PC-3 (cell line): ENCODE measurements around the gene ARHGAP4. TPM values are rescaled to one million over a fixed set of nuclear protein-coding genes. Genes with fewer than 3 reads are reported as not detected.

Source experiments
- ATAC-seq: fragments of 200-7000 bp; cut with Tn5 transposase; 2 replicates; pipeline ENCODE4 v1.9.1; 2020; ENCODE audit warnings: mild to moderate bottlenecking, moderate library complexity
- BruUV-seq: library from RNA; stranded (reverse); fragments of 400-500 nt; replicated peaks from 2 replicates; lab custom pipeline; 2021; lab: Mats Ljungman, UMichigan
- CTCF ChIA-PET: fragments of 300-600 bp; sonication (Branson Sonifier 250); formaldehyde crosslinking; loops from one replicate; lab custom pipeline; 2022; ENCODE audit warnings: antibody characterized with exemption; lab: Charles Lee
- POLR2A ChIA-PET: fragments of 300-600 bp; sonication (Branson Sonifier 250); formaldehyde crosslinking; loops from one replicate; lab custom pipeline; 2022; ENCODE audit warnings: antibody characterized with exemption; ENCODE audit not compliant: unreplicated experiment; lab: Charles Lee
- DNase-seq: peaks from one replicate; pipeline ENCODE4 v3.0.0-alpha.2; 2015
- H2AFZ ChIP-seq: fragments of 300-600 bp; sonication (generic); 2 replicates; pipeline ENCODE4 v1.6.0; 2016; ENCODE audit warnings: antibody characterized with exemption, low read length
- H3F3A ChIP-seq: fragments of 300-600 bp; sonication (generic); one replicate; pipeline ENCODE4 v1.6.0; 2017; ENCODE audit warnings: antibody characterized with exemption, low read length, control low read depth, mild to moderate bottlenecking; ENCODE audit not compliant: unreplicated experiment
- H3K27ac ChIP-seq: fragments of 300-600 bp; sonication (generic); 2 replicates; pipeline ENCODE4 v1.5.1; 2016; ENCODE audit warnings: mild to moderate bottlenecking, low read length
- H3K27me3 ChIP-seq: fragments of 300-600 bp; sonication (generic); 2 replicates; pipeline ENCODE4 v1.6.1; 2016; ENCODE audit warnings: low read length, mixed read lengths
- H3K36me3 ChIP-seq: fragments of 300-600 bp; sonication (generic); 2 replicates; pipeline ENCODE4 v1.6.1; 2016; ENCODE audit warnings: low read depth, mixed run types, low read length, mixed read lengths
- H3K4me1 ChIP-seq: fragments of 300-600 bp; sonication (generic); 2 replicates; pipeline ENCODE4 v1.5.1; 2016; ENCODE audit warnings: low read length; ENCODE audit not compliant: insufficient read depth
- H3K4me2 ChIP-seq: fragments of 300-600 bp; sonication (generic); 2 replicates; pipeline ENCODE4 v1.6.0; 2016; ENCODE audit warnings: low read length
- H3K4me3 ChIP-seq: fragments of 300-600 bp; sonication (generic); 2 replicates; pipeline ENCODE4 v1.5.1; 2016; ENCODE audit warnings: mild to moderate bottlenecking, low read length, mixed read lengths
- H3K79me2 ChIP-seq: fragments of 300-600 bp; sonication (generic); 2 replicates; pipeline ENCODE4 v1.6.1; 2017; ENCODE audit warnings: low read length, mixed read lengths
- H3K9ac ChIP-seq: fragments of 300-600 bp; sonication (generic); 2 replicates; pipeline ENCODE4 v1.6.0; 2016; ENCODE audit warnings: mild to moderate bottlenecking, low read length
- H3K9me2 ChIP-seq: fragments of 300-600 bp; sonication (generic); replicated peaks from 2 replicates; pipeline ENCODE4 v1.6.1; 2016; ENCODE audit warnings: mixed run types, low read length, mixed read lengths
- H3K9me3 ChIP-seq: fragments of 300-600 bp; sonication (generic); 2 replicates; pipeline ENCODE4 v1.6.1; 2016; ENCODE audit warnings: low read length, mixed read lengths
- H4K20me1 ChIP-seq: fragments of 300-600 bp; sonication (generic); 2 replicates; pipeline ENCODE4 v1.6.1; 2016; ENCODE audit warnings: low read length, mixed read lengths
- CTCF ChIP-seq: fragments of 300-600 bp; sonication (generic); conservative IDR thresholded peaks from 2 replicates; pipeline ENCODE4 v1.5.1; 2017; ENCODE audit warnings: antibody characterized with exemption, low read depth, mild to moderate bottlenecking, low read length
- EZH2 ChIP-seq: fragments of 300-600 bp; sonication (generic); IDR thresholded peaks from one replicate; pipeline ENCODE4 v1.6.1; 2017; ENCODE audit warnings: antibody characterized with exemption, mild to moderate bottlenecking, low read length; ENCODE audit not compliant: unreplicated experiment
- EZH2phosphoT487 ChIP-seq: fragments of 300-600 bp; sonication (generic); IDR thresholded peaks from 2 replicates; pipeline ENCODE4 v1.6.1; 2018; ENCODE audit warnings: mild to moderate bottlenecking, antibody characterized with exemption, low read length, borderline replicate concordance
- intact Hi-C: fragments of 100-400 bp; cut with micrococcal nuclease; formaldehyde crosslinking; loops from 2 replicates; pipeline ENCODE4 v1.9.0; 2023
- total RNA-seq: library from RNA; depleted of rRNA; stranded (reverse); fragments of >200 nt; gene quantifications from 2 replicates; pipeline ENCODE4 v1.2.3, GENCODE V29; 2014

ARHGAP4 gene
- total RNA-seq, 1 experiment from 2014 or later = 4.6 TPM

- intact Hi-C loops = no loop called here
- H3K27me3 ChIP-seq = no peaks in the 10 kb centered on the region
- ATAC-seq (peak; percentile 35), DNase-seq (peak; percentile 24)
- ChIA-PET POLR2A (no interaction called here), CTCF (no interaction called here)
- H3K4me2 ChIP-seq = no peak overlapping the region
- H3K9ac ChIP-seq = no peak overlapping the region
- H3K79me2 ChIP-seq = no peaks in the 10 kb centered on the region
- no peak overlapping the region for H2AFZ ChIP-seq
- TF ChIP-seq EZH2phosphoT487 (no peak), EZH2 (no peak), CTCF (no peak)
- H4K20me1 ChIP-seq = no peaks in the 10 kb centered on the region
- H3K4me1 ChIP-seq = peaks cover 9% of the 10 kb centered on the region; the same call in 1 of the 2 replicates
- BruUV-seq = no TSS peak
- H3K9me3 ChIP-seq = no peaks in the 10 kb centered on the region
- H3F3A ChIP-seq = no peaks in the 10 kb centered on the region
- no peak overlapping the region for H3K4me3 ChIP-seq
- no peak overlapping the region for H3K27ac ChIP-seq
- H3K9me2 ChIP-seq = no peaks in the 10 kb centered on the region
- H3K36me3 ChIP-seq = no peaks in the 10 kb centered on the region
Measured at GRCh38 chrX:153902385-153902784, 23.7 kb downstream of the ARHGAP4 start.

DNA sequence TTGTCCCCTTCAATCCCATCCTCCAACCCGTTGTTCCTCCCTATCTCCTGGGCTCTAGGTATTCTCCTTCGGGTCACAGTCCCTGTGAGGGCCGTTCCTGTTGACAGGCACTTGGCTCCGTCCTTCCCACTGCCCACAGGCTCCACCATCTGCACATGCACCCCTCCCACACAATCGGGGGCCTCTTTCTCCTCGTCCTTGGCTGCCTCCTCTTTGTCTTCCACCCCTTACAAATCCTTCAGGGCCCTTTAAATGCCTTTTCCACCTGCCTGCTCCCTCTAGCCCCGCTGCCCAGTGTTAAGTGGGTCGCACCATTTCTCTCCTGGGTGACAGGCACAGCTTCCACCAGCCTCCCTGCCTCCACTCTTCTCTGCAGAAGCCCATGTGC, 24.3 kb downstream of the ARHGAP4 start:
- CTCF ChIA-PET = no interaction called here
- intact Hi-C loops = no loop called here

More for the DNA sequence above, 24.3 kb downstream of the ARHGAP4 start:
- no peak overlapping the region for H3K27ac ChIP-seq
- H2AFZ ChIP-seq = no peak overlapping the region
- no TSS peak for BruUV-seq
- H3K4me1 ChIP-seq = peaks cover 9% of the 10 kb centered on the region; the same call in 1 of the 2 replicates
- H4K20me1 ChIP-seq = no peaks in the 10 kb centered on the region
- H3K9me2 ChIP-seq = no peaks in the 10 kb centered on the region
- H3K27me3 ChIP-seq = no peaks in the 10 kb centered on the region
- DNase-seq (no peak), ATAC-seq (no peak)
- POLR2A ChIA-PET = no interaction called here
- no peaks in the 10 kb centered on the region for H3K36me3 ChIP-seq
- H3K4me3 ChIP-seq = no peak overlapping the region
- H3F3A ChIP-seq = no peaks in the 10 kb centered on the region
- no peaks in the 10 kb centered on the region for H3K79me2 ChIP-seq
- no peak for TF ChIP-seq EZH2
- TF ChIP-seq EZH2phosphoT487 = no peak
- no peak for TF ChIP-seq CTCF
- no peak overlapping the region for H3K4me2 ChIP-seq
- no peak overlapping the region for H3K9ac ChIP-seq
- H3K9me3 ChIP-seq = no peaks in the 10 kb centered on the region
